Adrenal gland (tissue), 12 donors: ENCODE results near the gene POLE. TPM values are rescaled to one million over a fixed set of nuclear protein-coding genes. Genes with fewer than 3 reads are reported as not detected.
A peak's percentile ranks its signal among the peaks of the same experiment; 100 is the strongest.

Source experiments
- DNase-seq, 7 donors: peaks; one replicate each; pipeline ENCODE4 v3.0.0-alpha.2; 2019 to 2020
- H3K27ac ChIP-seq, 5 donors: fragments of 200-600 bp; sonication (generic) in 4 of 5; 1 replicate in 3 of 5; 2 replicates in 2 of 5; pipeline versions ENCODE4 v1.5.1 to v1.8.0; 2016 to 2020; ENCODE audit warnings: mild to moderate bottlenecking in 1 of 5
- H3K27me3 ChIP-seq: fragments of 200-600 bp; 2 replicates; pipeline ENCODE4 v1.8.0; 2021
- H3K36me3 ChIP-seq, 2 donors: fragments of 200-600 bp; replicated peaks in 1 of 2; 1 replicate in 1 of 2; 2 replicates in 1 of 2; pipeline versions ENCODE4 v1.5.1 to v1.8.0; 2018 to 2022
- H3K4me1 ChIP-seq, 2 donors: fragments of 200-600 bp; replicated peaks in 1 of 2; 1 replicate in 1 of 2; 2 replicates in 1 of 2; pipeline versions ENCODE4 v1.5.1 to v1.8.0; 2018 to 2021
- H3K4me3 ChIP-seq, 4 donors: fragments of 200-600 bp; sonication (generic) in 3 of 4; one replicate each; pipeline ENCODE4 v1.5.1; 2016 to 2018
- H3K9me3 ChIP-seq, 3 donors: fragments of 200-600 bp; sonication (generic) in 1 of 3; replicated peaks in 1 of 3; 1 replicate in 2 of 3; 2 replicates in 1 of 3; pipeline versions ENCODE4 v1.5.1 to v1.8.0; 2016 to 2021
- POLR2A ChIP-seq, 2 donors: fragments of 450-650 bp; IDR thresholded peaks; one replicate each; pipeline ENCODE4 v1.6.1; 2017; ENCODE audit warnings: antibody characterized with exemption in 2 of 2, mild to moderate bottlenecking in 2 of 2, moderate library complexity in 1 of 2
- WGBS, 4 donors: extraction: QIAGEN DNeasy Blood & Tissue Kit in 2 of 4; methylation state at CpG; one replicate each; pipeline versions ENCODE4 v1.1.5 to v1.1.7; 2013 to 2017; 5-methylcytosine and 5-hydroxymethylcytosine counted together
- intact Hi-C, 2 donors: fragments of 100-400 bp; cut with DNase I; formaldehyde crosslinking; loops; one replicate each; pipeline versions ENCODE4 v1.14.1 to v1.15.0; 2022 to 2023
- polyA plus RNA-seq, 3 donors: library from polyadenylated mRNA; stranded (reverse); fragments of 200-250 nt in 2 of 3; fragments of 350-450 nt in 1 of 3; fragmentation: Illumina TruSeq in 1 of 3; extraction: RNeasy Lipid Tissue Mini Kit (QIAGEN cat#74804) in 1 of 3; gene quantifications; one replicate each; pipeline ENCODE4 v1.2.3, GENCODE V29; 2013 to 2014
- total RNA-seq, 9 donors: library from RNA; depleted of rRNA in 4 of 9; stranded (reverse); fragments of >200 nt in 4 of 9; fragments of 120-200 nt in 1 of 9; fragmentation: NEBNext Ultra II Directional in 1 of 9; extraction: Animal tissue kit (Norgen Biotek cat#: 25700) in 1 of 9; gene quantifications; one replicate each; pipeline versions ENCODE4 v1.1.0 to v1.2.4, GENCODE V29; 2013 to 2023
- TF ChIP-seq, protein P1 (sequence below), 6 experiments: fragments of 450-650 bp in 4 of 6; fragments of 200-600 bp in 2 of 6; sonication (generic) in 1 of 6; IDR thresholded peaks; 1 replicate in 5 of 6; 2 replicates in 1 of 6; pipeline versions ENCODE4 v1.5.1 to v1.8.0; 2016 to 2021; ENCODE audit warnings: antibody characterized with exemption in 6 of 6, mild to moderate bottlenecking in 2 of 6, moderate library complexity in 1 of 6
- donor health status: healthy with polysubstance abuse.
- donor health status: Bipolar disorder and iron deficiency.
- donor health status: DM: yes; HTN: yes; CAD: no.
- donor health status: DM: no; HTN: no; CAD: no.
- donor health status: DM: no; HTN: no; CAD: no.
- donor health status: DM: yes; HTN: yes; CAD: no.

Gene POLE
- total and polyA plus RNA-seq, 12 donors, result 4.0 to 43.2 (median 16.1) TPM

GRCh38 chr12:132597333-132598316 is 89.5 kb downstream of the POLE start:
- intact Hi-C loops, result no loop called here
- TF ChIP-seq POLR2A (IDR thresholded peaks at IDR 0.05), result no peak
- TF ChIP-seq, protein P1, sequence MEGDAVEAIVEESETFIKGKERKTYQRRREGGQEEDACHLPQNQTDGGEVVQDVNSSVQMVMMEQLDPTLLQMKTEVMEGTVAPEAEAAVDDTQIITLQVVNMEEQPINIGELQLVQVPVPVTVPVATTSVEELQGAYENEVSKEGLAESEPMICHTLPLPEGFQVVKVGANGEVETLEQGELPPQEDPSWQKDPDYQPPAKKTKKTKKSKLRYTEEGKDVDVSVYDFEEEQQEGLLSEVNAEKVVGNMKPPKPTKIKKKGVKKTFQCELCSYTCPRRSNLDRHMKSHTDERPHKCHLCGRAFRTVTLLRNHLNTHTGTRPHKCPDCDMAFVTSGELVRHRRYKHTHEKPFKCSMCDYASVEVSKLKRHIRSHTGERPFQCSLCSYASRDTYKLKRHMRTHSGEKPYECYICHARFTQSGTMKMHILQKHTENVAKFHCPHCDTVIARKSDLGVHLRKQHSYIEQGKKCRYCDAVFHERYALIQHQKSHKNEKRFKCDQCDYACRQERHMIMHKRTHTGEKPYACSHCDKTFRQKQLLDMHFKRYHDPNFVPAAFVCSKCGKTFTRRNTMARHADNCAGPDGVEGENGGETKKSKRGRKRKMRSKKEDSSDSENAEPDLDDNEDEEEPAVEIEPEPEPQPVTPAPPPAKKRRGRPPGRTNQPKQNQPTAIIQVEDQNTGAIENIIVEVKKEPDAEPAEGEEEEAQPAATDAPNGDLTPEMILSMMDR (IDR thresholded peaks at IDR 0.05), result no peak
- peaks cover 0 to 11% of the 10 kb centered on the region in 2 donors for H3K4me1 ChIP-seq
- peak in 1 of 7 donors; percentile 34 for DNase-seq
- 3 to 8% (median 6%) methylated on average over 14 to 53 of the region's 58 CpGs for WGBS, 4 donors
- no peaks in the 10 kb centered on the region for H3K36me3 ChIP-seq
- no peak overlapping the region for H3K4me3 ChIP-seq
- H3K27ac ChIP-seq, result no peak overlapping the region
- no peaks in the 10 kb centered on the region for H3K9me3 ChIP-seq
- peaks cover 4% of the 10 kb centered on the region for H3K27me3 ChIP-seq

DNA sequence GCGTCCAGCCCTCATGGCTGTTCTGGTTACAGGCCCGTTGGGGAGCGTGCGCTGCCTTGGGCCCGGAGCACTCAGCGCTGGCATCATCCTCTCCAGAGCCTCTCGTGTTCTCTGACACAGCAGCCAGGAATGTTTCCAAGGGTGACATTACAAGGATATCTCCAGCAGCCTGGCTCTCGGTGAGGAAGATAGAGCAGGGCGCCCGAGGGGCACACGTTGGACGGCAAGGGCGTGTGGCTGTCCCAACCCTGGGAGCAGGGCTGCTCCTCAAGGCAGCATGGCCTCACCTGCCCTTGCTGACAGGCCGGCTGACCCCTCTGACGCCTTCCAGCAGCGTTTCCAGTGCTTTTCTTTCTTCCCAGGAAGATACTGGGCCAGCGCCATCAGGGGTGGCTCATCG is 91.1 kb downstream of the POLE start:
- H3K4me3 ChIP-seq, result no peak overlapping the region
- peaks cover 0 to 10% of the 10 kb centered on the region in 2 donors for H3K4me1 ChIP-seq
- peak in 5 of 7 donors; percentile 38 to 72 (median 55) for DNase-seq
- 43 to 60% (median 57%) methylated on average over 4 to 18 of the region's 18 CpGs for WGBS, 4 donors
- TF ChIP-seq, protein P1 (IDR thresholded peaks at IDR 0.05), result no peak
- TF ChIP-seq POLR2A (IDR thresholded peaks at IDR 0.05), result no peak
- no peaks in the 10 kb centered on the region for H3K36me3 ChIP-seq
- peaks cover 2% of the 10 kb centered on the region for H3K27me3 ChIP-seq
- H3K27ac ChIP-seq, result no peak overlapping the region
- intact Hi-C loops, result no loop called here
- H3K9me3 ChIP-seq, result no peaks in the 10 kb centered on the region

DNA sequence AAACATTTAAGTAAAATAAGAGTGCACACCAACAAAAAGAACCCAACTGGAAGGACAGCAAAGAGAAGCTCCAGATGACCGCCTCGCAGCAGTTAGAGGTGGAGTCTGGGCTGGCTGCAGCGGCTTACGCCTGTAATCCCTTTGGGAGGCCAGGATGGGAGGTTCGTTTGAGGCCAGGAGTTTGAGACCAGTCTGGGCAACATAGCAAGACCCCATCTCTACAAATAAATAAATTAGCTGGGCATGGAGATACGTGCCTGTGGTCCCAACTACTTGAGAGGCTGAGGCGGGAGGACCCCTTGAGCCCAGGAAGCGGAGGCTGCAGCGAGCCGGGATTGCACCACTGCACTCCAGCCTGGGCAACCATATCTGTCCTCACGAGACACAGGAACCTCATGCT is 92.0 kb downstream of the POLE start:
- no peak overlapping the region for H3K4me3 ChIP-seq
- TF ChIP-seq, protein P1 (IDR thresholded peaks at IDR 0.05), result no peak
- TF ChIP-seq POLR2A (IDR thresholded peaks at IDR 0.05), result no peak
- intact Hi-C loops, result no loop called here
- DNase-seq, result no peak
- H3K36me3 ChIP-seq, result no peaks in the 10 kb centered on the region
- peaks cover 0 to 5% of the 10 kb centered on the region in 2 donors for H3K4me1 ChIP-seq
- no peaks in the 10 kb centered on the region for H3K9me3 ChIP-seq
- WGBS, 4 donors, result 74 to 79% (median 76%) methylated on average over 10 to 11 of the region's 11 CpGs
- H3K27me3 ChIP-seq, result no peaks in the 10 kb centered on the region
- H3K27ac ChIP-seq, result no peak overlapping the region

DNA sequence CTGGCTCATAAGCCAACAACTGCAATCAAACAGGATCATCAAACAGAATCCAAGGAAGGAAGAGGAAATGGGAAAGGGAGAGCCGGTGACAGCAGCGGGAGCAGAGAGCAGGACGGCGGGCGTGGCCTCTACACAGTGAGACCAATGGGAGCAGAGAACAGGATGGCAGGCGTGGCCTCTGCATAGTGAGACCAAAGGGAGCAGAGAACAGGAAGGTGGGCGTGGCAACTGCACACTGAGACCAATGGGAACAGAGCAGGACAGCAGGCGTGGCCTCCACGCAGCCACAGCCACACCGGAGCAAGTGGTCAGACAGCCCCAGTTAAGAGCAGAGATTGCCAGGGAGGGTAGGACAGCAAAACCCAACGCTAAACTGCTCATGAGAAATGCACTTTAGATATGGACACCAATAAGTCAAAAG is 93.2 kb downstream of the POLE start:
- H3K36me3 ChIP-seq, result no peaks in the 10 kb centered on the region

More for the DNA sequence above, 93.2 kb downstream of the POLE start:
- H3K27me3 ChIP-seq, result no peaks in the 10 kb centered on the region
- DNase-seq, result peak; percentile 83 to 98 (median 93)
- H3K27ac ChIP-seq, result no peak overlapping the region
- TF ChIP-seq, protein P1 (IDR thresholded peaks at IDR 0.05), result no peak
- TF ChIP-seq POLR2A (IDR thresholded peaks at IDR 0.05), result peak in 1 of 2 donors; percentile 26
- peaks cover 0 to 5% of the 10 kb centered on the region in 2 donors for H3K4me1 ChIP-seq
- WGBS, 4 donors, result 16 to 24% (median 19%) methylated on average over 11 of the region's 11 CpGs
- H3K9me3 ChIP-seq, result no peaks in the 10 kb centered on the region
- H3K4me3 ChIP-seq, result no peak overlapping the region
- intact Hi-C loops, result no loop called here
